H54 (cell line): ENCODE measurements around the gene ARMC9.

Source experiments
- DNase-seq: peaks from one replicate; pipeline ENCODE4 v3.0.0; 2011; ENCODE audit warnings: low spot score, mixed read lengths; ENCODE audit not compliant: insufficient read length
- FAIRE-seq: peaks from 3 replicates; lab custom pipeline; 2011; peaks lifted over from hg19 to GRCh38; lab: Jason Lieb, UNC
- POLR2A ChIP-seq: IDR thresholded peaks from 2 replicates; pipeline ENCODE4 v1.6.1; 2011; ENCODE audit warnings: low read depth, mild to moderate bottlenecking, low read length

ARMC9 gene

DNA sequence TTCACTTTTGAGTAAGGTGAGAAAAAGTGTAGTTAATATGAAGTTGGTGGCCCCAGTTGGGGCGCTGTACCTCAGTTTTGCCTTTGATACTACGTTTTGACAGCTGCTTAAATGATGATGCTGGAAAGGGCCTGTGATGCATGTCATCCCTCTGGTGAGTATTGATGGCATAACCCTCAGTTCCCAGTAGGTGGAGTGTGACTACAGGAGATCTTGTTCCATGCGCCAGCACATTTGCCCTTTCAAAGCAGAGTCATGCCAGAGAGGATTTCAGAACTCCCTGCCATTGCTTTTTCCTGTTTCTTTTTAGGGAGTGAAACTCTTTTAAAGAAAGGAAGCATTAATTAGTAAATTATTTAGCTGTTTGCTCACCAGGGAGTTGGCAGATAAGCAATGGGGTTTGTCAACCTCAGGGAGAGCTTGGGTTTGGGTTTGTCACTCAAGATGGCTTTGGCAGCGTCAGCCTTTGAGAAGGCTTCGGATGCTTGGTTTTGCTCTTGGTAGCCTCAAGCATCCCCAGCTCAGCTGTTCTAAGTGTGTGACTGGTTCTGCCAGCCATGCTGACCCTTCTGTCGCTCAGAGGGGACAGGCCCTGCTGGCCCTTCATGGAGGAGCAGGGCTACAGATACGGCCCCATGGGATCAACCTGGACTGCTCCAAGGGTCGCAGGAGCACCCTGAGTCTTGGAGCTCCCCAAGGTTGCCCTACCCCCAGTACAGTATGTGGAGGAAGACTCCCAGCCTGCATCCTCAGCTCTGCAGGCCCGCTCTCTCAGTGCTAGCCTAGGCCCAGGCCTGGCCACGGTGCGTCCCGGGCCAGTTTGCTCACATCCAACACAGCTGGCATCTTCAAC lies 29.1 kb downstream of the ARMC9 start:
- DNase-seq, result peak; percentile 76
- TF ChIP-seq POLR2A, result no peak
- FAIRE-seq, result peak; percentile 94

DNA sequence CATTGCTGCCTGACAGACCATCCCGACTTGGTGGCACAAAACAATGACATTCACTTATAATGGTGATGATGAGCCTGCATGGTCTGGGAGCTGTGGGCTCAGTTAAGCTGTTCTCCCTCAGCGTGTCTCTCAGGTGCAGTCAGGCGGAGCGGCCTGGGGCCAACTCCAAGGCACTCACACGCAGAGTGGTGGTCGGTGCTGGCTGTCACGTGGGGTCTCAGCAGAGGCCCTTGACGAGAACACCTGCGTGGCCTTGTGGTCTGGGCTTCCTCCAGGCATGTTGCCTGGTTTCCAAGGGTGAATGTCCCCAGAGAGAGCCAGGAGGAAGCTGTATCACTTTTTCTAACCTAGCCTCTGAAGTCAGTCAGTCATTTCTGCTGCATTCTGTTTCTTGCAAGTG lies 29.8 kb downstream of the ARMC9 start:
- TF ChIP-seq POLR2A, result no peak
- no peak for FAIRE-seq
- no peak for DNase-seq

DNA sequence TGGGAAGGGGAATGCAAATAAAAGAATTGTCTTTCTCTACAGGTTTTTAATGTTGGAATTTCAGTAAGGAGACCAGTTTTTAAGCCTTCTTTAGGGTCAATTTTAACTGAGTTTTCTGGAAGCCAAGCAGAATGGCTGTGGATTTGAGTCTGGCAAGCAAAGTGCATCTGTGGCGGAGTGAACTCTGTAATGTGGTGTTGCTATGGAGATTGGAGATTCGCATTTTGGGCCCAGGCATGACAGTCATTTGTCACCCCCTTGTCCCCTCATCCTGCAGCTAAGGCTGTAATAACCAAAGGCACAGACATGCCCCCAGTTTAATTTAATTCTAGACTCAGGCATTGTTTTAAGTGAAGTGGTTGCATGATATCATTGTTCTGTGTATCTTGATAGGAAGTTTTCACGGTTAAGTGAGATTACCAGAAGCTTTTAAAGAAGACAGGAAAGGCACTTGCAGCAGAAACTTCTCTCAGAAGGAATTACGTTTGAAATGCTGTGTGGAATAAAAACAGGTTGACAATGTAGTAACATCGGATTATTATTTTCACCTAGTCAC lies 30.6 kb downstream of the ARMC9 start:
- no peak for DNase-seq
- no peak for TF ChIP-seq POLR2A
- no peak for FAIRE-seq

DNA sequence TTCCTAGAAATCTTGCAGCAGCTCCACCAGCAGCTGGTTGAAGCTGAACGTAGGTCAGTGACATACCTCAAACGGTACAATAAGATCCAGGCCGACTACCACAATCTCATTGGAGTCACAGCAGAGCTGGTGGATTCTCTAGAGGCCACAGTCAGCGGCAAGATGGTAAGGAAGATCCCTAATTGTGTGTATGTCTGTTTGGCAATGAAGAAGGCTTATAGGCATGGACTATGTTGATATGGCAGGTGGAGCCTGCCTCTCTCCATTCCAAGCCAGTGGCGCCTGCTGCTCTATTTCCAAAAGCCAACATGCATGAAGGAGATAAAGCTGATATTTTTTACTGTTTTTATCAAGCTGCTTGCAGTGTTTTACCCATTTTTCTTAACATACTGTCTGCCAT lies 36.8 kb downstream of the ARMC9 start:
- no peak for DNase-seq
- no peak for FAIRE-seq
- TF ChIP-seq POLR2A, result no peak

DNA sequence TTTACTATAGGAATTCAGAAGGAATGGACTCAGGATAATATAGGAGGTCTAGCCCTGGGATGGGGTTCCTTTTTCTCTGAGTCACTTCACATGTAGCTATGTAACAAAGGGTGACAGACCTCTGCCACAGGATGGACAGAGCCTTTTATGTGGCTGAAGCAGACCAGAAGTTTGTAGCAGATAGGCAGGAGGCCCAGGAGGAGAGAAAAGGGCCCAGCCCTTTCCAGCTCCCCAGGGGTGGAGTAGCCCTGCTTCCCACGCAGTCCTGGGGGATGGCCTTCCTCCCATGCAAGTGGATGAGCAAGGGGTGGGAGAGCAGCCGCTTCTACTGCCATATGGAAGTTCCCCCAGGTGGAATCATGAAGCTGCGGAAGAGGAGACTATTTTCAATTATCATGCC lies 40.3 kb downstream of the ARMC9 start:
- no peak for TF ChIP-seq POLR2A
- FAIRE-seq, result no peak
- no peak for DNase-seq

DNA sequence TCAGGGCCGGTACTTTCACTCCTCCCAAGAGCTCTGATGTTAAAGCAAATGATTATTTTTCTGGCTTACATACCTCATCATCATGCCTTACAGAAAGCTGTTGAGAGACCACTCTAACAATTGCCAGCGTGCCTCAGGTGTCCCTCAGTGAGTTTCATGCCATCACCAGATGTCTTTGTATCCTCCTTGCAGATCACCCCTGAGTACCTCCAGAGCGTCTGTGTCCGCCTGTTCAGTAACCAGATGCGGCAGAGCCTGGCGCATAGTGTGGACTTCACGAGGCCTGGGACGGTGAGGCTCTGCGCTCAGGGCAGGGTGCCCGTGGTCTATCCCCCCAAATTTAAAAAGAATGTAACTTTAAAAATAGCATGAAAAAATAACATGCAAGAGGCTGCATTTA lies 41.3 kb downstream of the ARMC9 start:
- no peak for FAIRE-seq
- TF ChIP-seq POLR2A, result no peak
- no peak for DNase-seq

DNA sequence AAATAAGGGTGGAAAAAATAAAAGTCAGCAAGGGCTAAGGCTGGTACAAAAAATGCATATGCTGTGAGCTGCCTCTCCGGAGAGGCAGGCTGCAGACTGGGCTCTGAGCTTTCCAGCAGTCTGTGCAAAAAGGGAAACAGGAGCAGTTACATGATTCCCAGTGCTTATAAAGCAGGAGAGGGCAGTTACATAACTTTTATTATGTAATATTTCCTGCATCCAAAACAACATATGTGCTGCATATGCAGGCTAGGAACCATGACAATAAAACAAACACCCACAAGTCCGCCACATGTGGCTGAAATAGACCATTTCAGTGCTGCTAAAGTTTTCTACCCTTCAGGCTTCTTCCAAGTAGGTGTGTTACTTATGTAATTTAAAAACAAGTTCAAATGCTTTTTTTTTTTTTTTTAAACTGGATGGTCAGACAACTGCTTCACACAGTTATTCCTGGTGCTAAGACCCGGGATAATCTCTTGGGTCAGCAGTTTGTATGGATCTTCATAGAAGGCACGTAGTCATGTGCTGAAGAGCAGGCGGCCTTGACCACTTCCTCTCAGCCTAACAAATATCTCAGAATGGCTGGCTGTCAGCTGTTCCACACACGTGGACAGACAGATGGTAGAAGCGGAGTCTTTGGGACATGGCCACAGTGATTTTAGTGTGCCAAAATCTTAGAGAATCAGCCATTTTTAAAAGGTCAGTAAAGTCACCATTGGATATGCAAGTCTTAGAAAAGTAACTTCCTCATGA lies 43.5 kb downstream of the ARMC9 start:
- FAIRE-seq (no peak), DNase-seq (no peak)
- no peak for TF ChIP-seq POLR2A

DNA sequence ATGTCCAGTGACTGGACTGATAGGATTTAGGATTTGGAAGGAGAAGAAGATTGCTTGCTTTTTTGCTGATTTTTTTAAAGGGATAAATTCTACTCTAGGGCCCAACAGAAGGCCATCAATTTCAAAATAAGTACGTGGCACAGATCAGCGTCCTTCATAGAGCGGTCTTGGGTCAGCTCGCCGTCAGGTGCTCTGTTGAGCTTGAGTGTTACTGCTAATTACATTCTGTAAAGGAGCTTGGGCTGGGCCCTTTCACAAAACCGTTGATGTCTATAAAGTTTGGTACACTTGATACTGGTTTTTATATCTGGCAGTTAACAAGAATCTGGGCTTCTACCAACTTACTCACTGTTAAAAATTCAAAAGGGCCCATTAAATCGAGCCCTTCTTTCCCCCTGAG lies 45.4 kb downstream of the ARMC9 start:
- TF ChIP-seq POLR2A, result no peak
- no peak for FAIRE-seq

DNA sequence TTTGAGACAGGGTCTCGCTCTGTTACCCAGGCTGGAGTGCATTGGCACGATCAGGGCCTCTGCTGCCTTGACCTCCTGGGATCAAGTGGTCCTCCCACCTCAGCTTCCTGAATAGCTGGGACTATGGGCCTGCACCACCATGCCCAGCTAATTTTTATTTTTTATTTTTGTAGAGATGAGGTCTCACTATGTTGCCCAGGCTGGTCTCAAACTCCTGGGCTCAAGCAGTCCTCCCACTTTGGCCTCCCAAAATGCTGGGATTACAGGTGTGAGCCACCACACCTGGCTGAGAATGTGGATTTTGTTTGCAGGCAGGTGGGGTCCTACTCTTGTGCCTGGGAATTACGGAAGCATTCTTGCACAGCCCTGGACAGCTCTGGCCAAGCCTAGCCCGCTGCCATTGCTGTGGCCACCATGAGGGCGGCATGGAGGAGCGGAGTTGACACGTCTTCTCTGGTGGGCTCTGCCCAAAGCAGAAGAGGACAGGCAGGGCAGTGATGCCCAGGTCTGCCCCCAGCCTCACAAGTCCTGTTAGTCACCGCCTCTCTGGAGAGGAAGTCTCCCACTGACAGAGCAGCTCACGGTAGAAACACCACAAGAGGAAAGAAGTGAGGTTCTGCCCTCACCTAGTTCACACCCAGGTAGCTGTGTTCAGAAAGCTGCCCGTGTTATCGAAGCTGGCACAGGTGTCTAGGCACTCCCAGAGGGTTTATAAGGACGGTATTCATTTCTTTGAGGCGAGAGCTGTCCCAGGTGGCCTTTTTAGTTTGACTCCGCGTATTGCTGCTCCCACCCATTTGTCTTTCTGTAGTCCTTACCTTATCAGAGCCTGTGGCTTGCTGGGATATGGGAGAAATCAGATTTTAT lies 46.2 kb downstream of the ARMC9 start:
- DNase-seq (no peak), FAIRE-seq (no peak)
- TF ChIP-seq POLR2A, result no peak

More for the DNA sequence above, 45.4 kb downstream of the ARMC9 start:
- DNase-seq, result no peak

DNA sequence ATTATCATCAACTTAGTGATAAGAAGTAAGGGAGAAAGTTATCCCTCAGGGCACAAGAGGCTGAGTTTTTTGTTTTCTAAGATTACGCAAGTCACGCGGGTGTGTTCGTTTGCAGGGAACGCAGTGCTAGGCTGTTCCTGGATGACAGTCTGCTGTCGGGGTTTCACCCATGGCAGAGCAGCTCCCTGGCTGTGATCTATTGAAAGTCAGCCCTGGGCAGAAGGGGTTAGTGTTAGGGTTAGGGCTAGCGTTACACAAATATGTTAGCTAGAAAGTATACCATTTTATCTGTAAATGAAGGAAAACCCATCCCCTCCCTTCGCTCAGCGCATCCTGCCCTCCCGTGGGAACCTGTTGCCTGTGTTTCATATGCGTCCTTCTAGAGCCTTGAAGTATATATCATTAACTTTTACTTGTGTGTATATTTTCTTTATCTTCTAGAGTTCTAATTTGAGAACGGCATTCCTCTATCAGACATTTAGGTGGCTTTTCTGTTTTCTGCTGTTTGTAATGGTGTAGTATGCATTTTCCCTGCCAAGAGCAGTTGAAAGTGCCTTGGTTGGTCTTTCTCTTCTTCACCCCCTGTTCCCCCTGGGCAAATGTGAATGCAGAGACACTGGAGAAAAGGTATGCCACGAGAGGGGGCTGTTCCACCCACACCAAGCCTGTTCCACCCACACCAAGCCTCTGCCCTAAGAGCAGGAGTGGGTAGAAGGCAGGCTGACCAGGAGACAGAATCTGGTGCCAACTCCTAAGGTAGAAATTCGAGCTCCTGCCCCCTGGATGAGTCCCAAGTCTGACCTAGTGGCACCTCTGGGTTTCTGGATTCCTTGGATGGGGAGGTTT lies 47.0 kb downstream of the ARMC9 start:
- no peak for TF ChIP-seq POLR2A
- DNase-seq (no peak), FAIRE-seq (no peak)

DNA sequence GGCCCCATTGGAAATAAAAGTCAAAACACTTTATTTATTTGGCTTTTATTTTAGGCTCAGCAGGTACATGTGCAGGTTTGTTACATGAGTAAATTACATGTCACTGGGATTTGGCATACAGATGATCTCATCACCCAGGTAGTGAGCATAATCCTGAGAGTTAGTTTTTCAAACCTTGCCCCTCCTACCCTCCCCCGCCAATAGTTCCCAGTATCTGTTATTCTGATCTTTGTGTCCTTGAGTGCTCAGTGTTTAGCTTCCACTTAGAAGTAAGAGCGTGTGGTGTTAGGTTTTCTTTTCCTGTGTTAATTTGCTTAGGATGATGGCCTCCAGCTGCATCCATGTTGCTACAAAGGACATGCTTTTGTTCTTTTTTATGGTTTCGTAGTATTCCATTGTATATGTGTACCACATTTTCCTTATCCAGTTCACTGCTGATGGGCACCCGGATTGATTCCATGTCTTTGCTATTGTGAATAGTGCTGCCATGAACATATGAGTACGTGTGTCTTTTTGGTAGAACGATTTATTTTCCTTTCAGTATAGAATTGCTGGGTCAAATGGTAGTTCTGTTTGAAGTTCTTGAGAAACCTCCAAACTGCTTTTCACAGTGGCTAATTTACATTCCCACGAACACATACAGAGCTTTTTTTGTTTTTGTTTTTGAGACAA lies 47.9 kb downstream of the ARMC9 start:
- DNase-seq (no peak), FAIRE-seq (no peak)
- no peak for TF ChIP-seq POLR2A

DNA sequence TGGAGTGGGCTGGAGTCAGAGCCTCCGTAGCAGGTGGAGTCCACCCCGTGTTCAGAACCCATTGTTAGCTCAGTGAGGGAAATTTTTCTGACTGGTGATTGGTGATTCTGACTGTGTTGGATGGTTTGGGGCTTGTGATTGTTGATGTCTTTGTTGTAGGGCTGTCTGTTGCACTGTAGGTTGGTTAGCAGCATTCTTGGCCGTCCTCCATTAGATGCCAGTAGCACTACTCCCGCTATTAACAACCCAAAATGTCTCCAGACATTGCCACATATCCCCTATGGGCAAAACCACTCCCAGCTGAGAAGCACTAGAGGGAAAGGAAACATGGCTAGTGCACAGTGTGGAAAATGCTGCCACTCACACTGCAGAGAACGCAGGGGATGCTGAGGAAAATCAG lies 51.7 kb downstream of the ARMC9 start:
- DNase-seq (no peak), FAIRE-seq (no peak)
- no peak for TF ChIP-seq POLR2A
